Calu3 (cell line): ENCODE results near the gene FGF18. TPM values are rescaled to one million over a fixed set of nuclear protein-coding genes. Genes with fewer than 3 reads are reported as not detected.

ENCODE experiments used
- BruUV-seq: library from RNA; stranded (reverse); fragments of 400-500 nt; replicated peaks from 2 replicates; lab custom pipeline; 2021; lab: Mats Ljungman, UMichigan
- CTCF ChIA-PET: fragments of 300-600 bp; sonication (Branson Sonifier 250); formaldehyde crosslinking; loops from one replicate; lab custom pipeline; 2022; ENCODE audit warnings: antibody characterized with exemption; lab: Charles Lee
- DNase-seq: peaks from one replicate; pipeline ENCODE4 v3.0.0; 2022
- H3K27ac Mint-ChIP-seq: one replicate; pipeline ENCODE4 v1.8.0; 2022; ENCODE audit warnings: mixed read lengths; ENCODE audit not compliant: unreplicated experiment
- H3K27me3 Mint-ChIP-seq: one replicate; pipeline ENCODE4 v1.8.0; 2022; ENCODE audit warnings: mixed read lengths; ENCODE audit not compliant: unreplicated experiment
- H3K36me3 Mint-ChIP-seq: one replicate; pipeline ENCODE4 v1.8.0; 2022; ENCODE audit warnings: mild to moderate bottlenecking, moderate library complexity, mixed read lengths; ENCODE audit not compliant: insufficient read depth, unreplicated experiment
- H3K4me1 Mint-ChIP-seq: one replicate; pipeline ENCODE4 v1.8.0; 2022; ENCODE audit warnings: mild to moderate bottlenecking, low read depth, mixed read lengths; ENCODE audit not compliant: unreplicated experiment
- H3K4me3 Mint-ChIP-seq: one replicate; pipeline ENCODE4 v1.8.0; 2022; ENCODE audit warnings: mild to moderate bottlenecking, low read depth, moderate library complexity, mixed read lengths; ENCODE audit not compliant: unreplicated experiment
- H3K9me3 Mint-ChIP-seq: one replicate; pipeline ENCODE4 v1.8.0; 2022; ENCODE audit warnings: low read depth, mixed read lengths; ENCODE audit not compliant: unreplicated experiment
- CTCF ChIP-seq: fragments of 200-600 bp; IDR thresholded peaks from one replicate; pipeline ENCODE4 v1.8.0; 2022; ENCODE audit warnings: antibody characterized with exemption; ENCODE audit not compliant: unreplicated experiment
- intact Hi-C: fragments of 100-400 bp; cut with micrococcal nuclease; formaldehyde crosslinking; loops from one replicate; pipeline ENCODE4 v1.10.0; 2022; ENCODE audit not compliant: unreplicated experiment
- total RNA-seq: library from RNA; stranded (reverse); gene quantifications from 2 replicates; pipeline ENCODE4 v1.2.3, GENCODE V29; 2022

The FGF18 gene
- total RNA-seq, 1 experiment from 2014 or later, result 0.76 TPM

- H3K27ac Mint-ChIP-seq, result no peak overlapping the region
- no peaks in the 10 kb centered on the region for H3K9me3 Mint-ChIP-seq
- peaks cover 43% of the 10 kb centered on the region for H3K4me1 Mint-ChIP-seq
- CTCF ChIA-PET, result no interaction called here
- TF ChIP-seq CTCF, result no peak
- no TSS peak for BruUV-seq
- no peak for DNase-seq
- H3K36me3 Mint-ChIP-seq, result peaks cover 21% of the 10 kb centered on the region
- intact Hi-C loops, result loop anchor here (5.0 kb wide), 1 partner anchor 805 kb away; no protein-coding TSS in a partner anchor
- peaks cover 27% of the 10 kb centered on the region for H3K27me3 Mint-ChIP-seq
- H3K4me3 Mint-ChIP-seq, result no peak overlapping the region
Observed at GRCh38 chr5:171422495-171422894, 3.0 kb downstream of the FGF18 start.

GRCh38 chr5:171422902-171423663, 3.6 kb downstream of the FGF18 start:
- DNase-seq, result no peak
- no TSS peak for BruUV-seq

GRCh38 chr5:171424726-171425125, 5.3 kb downstream of the FGF18 start:
- Mint-ChIP-seq H3K4me3 (no peak overlapping the region), H3K36me3 (peaks cover 10% of the 10 kb centered on the region), H3K9me3 (no peaks in the 10 kb centered on the region), H3K27ac (peak overlapping the region; percentile 64), H3K4me1 (peaks cover 41% of the 10 kb centered on the region), H3K27me3 (peaks cover 41% of the 10 kb centered on the region)
- intact Hi-C loops, result loop anchor here (5.0 kb wide), 1 partner anchor 803 kb away; no protein-coding TSS in a partner anchor
- CTCF ChIA-PET, result no interaction called here
- no peak for TF ChIP-seq CTCF
- no TSS peak for BruUV-seq
- DNase-seq, result peak; percentile 47

More at GRCh38 chr5:171422902-171423663, 3.6 kb downstream of the FGF18 start:
- CTCF ChIA-PET, result no interaction called here
- peaks cover 19% of the 10 kb centered on the region for H3K36me3 Mint-ChIP-seq
- H3K4me3 Mint-ChIP-seq, result no peak overlapping the region
- peaks cover 49% of the 10 kb centered on the region for H3K4me1 Mint-ChIP-seq
- no peaks in the 10 kb centered on the region for H3K9me3 Mint-ChIP-seq
- H3K27me3 Mint-ChIP-seq, result peaks cover 33% of the 10 kb centered on the region
- TF ChIP-seq CTCF, result no peak
- intact Hi-C loops, result loop anchor here (5.0 kb wide), 1 partner anchor 804 kb away; no protein-coding TSS in a partner anchor
- H3K27ac Mint-ChIP-seq, result no peak overlapping the region

GRCh38 chr5:171425596-171426244, 6.3 kb downstream of the FGF18 start:
- CTCF ChIA-PET, result no interaction called here
- no TSS peak for BruUV-seq
- peaks cover 1% of the 10 kb centered on the region for H3K36me3 Mint-ChIP-seq
- no peaks in the 10 kb centered on the region for H3K9me3 Mint-ChIP-seq
- no peak for DNase-seq
- H3K4me3 Mint-ChIP-seq, result no peak overlapping the region
- intact Hi-C loops, result no loop called here
- H3K27ac Mint-ChIP-seq, result no peak overlapping the region
- H3K4me1 Mint-ChIP-seq, result peaks cover 31% of the 10 kb centered on the region
- no peak for TF ChIP-seq CTCF
- H3K27me3 Mint-ChIP-seq, result peaks cover 31% of the 10 kb centered on the region
